ENCODE data around the gene SPSB1. TPM values are rescaled to one million over a fixed set of nuclear protein-coding genes. Genes with fewer than 3 reads are reported as not detected.
"Not testable (repeated sequence)": the region's sequence is repeated elsewhere in the genome, so short reads cannot be mapped to it uniquely, and the experiment has no call there.

SPSB1 gene
- total RNA-seq, 1 donor from 2014 or later = 78.6 TPM

GRCh38 chr1:9294910-9295636 lies 2.4 kb downstream of the SPSB1 start:
- Mint-ChIP-seq H3K27me3 (ENCODE audit: unreplicated experiment) (peaks cover 15% of the 10 kb centered on the region), H3K36me3 (ENCODE audit: unreplicated experiment) (no peaks in the 10 kb centered on the region), H3K9me3 (ENCODE audit: unreplicated experiment) (peaks cover 3% of the 10 kb centered on the region), H3K4me3 (ENCODE audit: unreplicated experiment) (no peak overlapping the region), H3K27ac (ENCODE audit: unreplicated experiment) (no peak overlapping the region), H3K4me1 (ENCODE audit: low read depth, unreplicated experiment) (peaks cover 41% of the 10 kb centered on the region)
- TF ChIP-seq CTCF (IDR thresholded peaks at IDR 0.05; ENCODE audit: partially characterized antibody, unreplicated experiment) = no peak
- DNase-seq = peak; percentile 47

- no peak overlapping the region for H3K27ac Mint-ChIP-seq (ENCODE audit: unreplicated experiment)
- H3K9me3 Mint-ChIP-seq (ENCODE audit: unreplicated experiment) = peaks cover 8% of the 10 kb centered on the region
- no peak for TF ChIP-seq CTCF (IDR thresholded peaks at IDR 0.05; ENCODE audit: partially characterized antibody, unreplicated experiment)
- no peak for DNase-seq
- H3K4me1 Mint-ChIP-seq (ENCODE audit: low read depth, unreplicated experiment) = peaks cover 46% of the 10 kb centered on the region
- H3K36me3 Mint-ChIP-seq (ENCODE audit: unreplicated experiment) = no peaks in the 10 kb centered on the region
- H3K4me3 Mint-ChIP-seq (ENCODE audit: unreplicated experiment) = no peak overlapping the region
- peaks cover 19% of the 10 kb centered on the region for H3K27me3 Mint-ChIP-seq (ENCODE audit: unreplicated experiment)
Measured at GRCh38 chr1:9295884-9296283, 3.2 kb downstream of the SPSB1 start.

GRCh38 chr1:9296850-9297249 lies 4.2 kb downstream of the SPSB1 start:
- TF ChIP-seq CTCF (IDR thresholded peaks at IDR 0.05; ENCODE audit: partially characterized antibody, unreplicated experiment) = no peak
- DNase-seq = no peak
- peaks cover 20% of the 10 kb centered on the region for H3K27me3 Mint-ChIP-seq (ENCODE audit: unreplicated experiment)
- H3K4me3 Mint-ChIP-seq (ENCODE audit: unreplicated experiment) = no peak overlapping the region
- H3K4me1 Mint-ChIP-seq (ENCODE audit: low read depth, unreplicated experiment) = peaks cover 48% of the 10 kb centered on the region
- H3K9me3 Mint-ChIP-seq (ENCODE audit: unreplicated experiment) = peaks cover 8% of the 10 kb centered on the region
- H3K36me3 Mint-ChIP-seq (ENCODE audit: unreplicated experiment) = no peaks in the 10 kb centered on the region
- no peak overlapping the region for H3K27ac Mint-ChIP-seq (ENCODE audit: unreplicated experiment)

GRCh38 chr1:9297831-9298230 lies 5.1 kb downstream of the SPSB1 start:
- Mint-ChIP-seq H3K27me3 (ENCODE audit: unreplicated experiment) (peaks cover 20% of the 10 kb centered on the region), H3K4me1 (ENCODE audit: low read depth, unreplicated experiment) (peaks cover 56% of the 10 kb centered on the region), H3K36me3 (ENCODE audit: unreplicated experiment) (no peaks in the 10 kb centered on the region), H3K4me3 (ENCODE audit: unreplicated experiment) (no peak overlapping the region), H3K9me3 (ENCODE audit: unreplicated experiment) (peaks cover 6% of the 10 kb centered on the region), H3K27ac (ENCODE audit: unreplicated experiment) (no peak overlapping the region)
- DNase-seq = no peak
- TF ChIP-seq CTCF (IDR thresholded peaks at IDR 0.05; ENCODE audit: partially characterized antibody, unreplicated experiment) = no peak

- peaks cover 6% of the 10 kb centered on the region for H3K9me3 Mint-ChIP-seq (ENCODE audit: unreplicated experiment)
- H3K4me3 Mint-ChIP-seq (ENCODE audit: unreplicated experiment) = no peak overlapping the region
- DNase-seq = no peak
Measured at GRCh38 chr1:9298282-9298681, 5.6 kb downstream of the SPSB1 start.

GRCh38 chr1:9299571-9300541 lies 7.2 kb downstream of the SPSB1 start:
- Mint-ChIP-seq H3K27me3 (ENCODE audit: unreplicated experiment) (peaks cover 22% of the 10 kb centered on the region), H3K4me3 (ENCODE audit: unreplicated experiment) (peak overlapping the region; percentile 22), H3K4me1 (ENCODE audit: low read depth, unreplicated experiment) (peaks cover 65% of the 10 kb centered on the region), H3K27ac (ENCODE audit: unreplicated experiment) (peak overlapping the region; percentile 17)
- not testable (repeated sequence) for DNase-seq; H3K36me3 Mint-ChIP-seq (ENCODE audit: unreplicated experiment); H3K9me3 Mint-ChIP-seq (ENCODE audit: unreplicated experiment)

More at GRCh38 chr1:9298282-9298681, 5.6 kb downstream of the SPSB1 start:
- H3K4me1 Mint-ChIP-seq (ENCODE audit: low read depth, unreplicated experiment) = peaks cover 60% of the 10 kb centered on the region
- no peak for TF ChIP-seq CTCF (IDR thresholded peaks at IDR 0.05; ENCODE audit: partially characterized antibody, unreplicated experiment)
- H3K27ac Mint-ChIP-seq (ENCODE audit: unreplicated experiment) = no peak overlapping the region
- peaks cover 20% of the 10 kb centered on the region for H3K27me3 Mint-ChIP-seq (ENCODE audit: unreplicated experiment)
- H3K36me3 Mint-ChIP-seq (ENCODE audit: unreplicated experiment) = no peaks in the 10 kb centered on the region
